ENCODE data around the gene PAQR4.

PAQR4 gene

GRCh38 chr16:2964475-2965336, 4.4 kb upstream of the PAQR4 start:
- DNase-seq (ENCODE audit: low spot score): no peak

GRCh38 chr16:2966043-2966807, 2.9 kb upstream of the PAQR4 start:
- DNase-seq (ENCODE audit: low spot score): no peak

GRCh38 chr16:2966808-2967191, 2.3 kb upstream of the PAQR4 start:
- no peak for DNase-seq (ENCODE audit: low spot score)

- DNase-seq (ENCODE audit: low spot score): no peak
Measured at GRCh38 chr16:2967211-2967631, 1.9 kb upstream of the PAQR4 start.

GRCh38 chr16:2967721-2968161, 1.4 kb upstream of the PAQR4 start:
- no peak for DNase-seq (ENCODE audit: low spot score)

GRCh38 chr16:2968368-2968737, 795 bp upstream of the PAQR4 start:
- no peak for DNase-seq (ENCODE audit: low spot score)

- peak; percentile 74 for DNase-seq (ENCODE audit: low spot score)
Measured at GRCh38 chr16:2969545-2970521, 685 bp downstream of the PAQR4 start.

- no peak for DNase-seq (ENCODE audit: low spot score)
Measured at GRCh38 chr16:2970563-2970962, 1.4 kb downstream of the PAQR4 start.

- no peak for DNase-seq (ENCODE audit: low spot score)
Measured at GRCh38 chr16:2971134-2971984, 2.2 kb downstream of the PAQR4 start.

- peak; percentile 46 for DNase-seq (ENCODE audit: low spot score)
Measured at GRCh38 chr16:2971985-2972784, 3.0 kb downstream of the PAQR4 start.

GRCh38 chr16:2973093-2973492, 3.9 kb downstream of the PAQR4 start:
- DNase-seq (ENCODE audit: low spot score): peak; percentile 40

GRCh38 chr16:2973605-2974318, 4.6 kb downstream of the PAQR4 start:
- DNase-seq (ENCODE audit: low spot score): no peak

- no peak for DNase-seq (ENCODE audit: low spot score)
Measured at GRCh38 chr16:2974319-2975056, 5.3 kb downstream of the PAQR4 start.

- no peak for DNase-seq (ENCODE audit: low spot score)
Measured at GRCh38 chr16:2975161-2975795, 6.1 kb downstream of the PAQR4 start.

GRCh38 chr16:2976201-2976600, 7.1 kb downstream of the PAQR4 start:
- DNase-seq (ENCODE audit: low spot score): peak; percentile 45

GRCh38 chr16:2976673-2977072, 7.5 kb downstream of the PAQR4 start:
- DNase-seq (ENCODE audit: low spot score): no peak

- peak; percentile 42 for DNase-seq (ENCODE audit: low spot score)
Measured at GRCh38 chr16:2977440-2977839, 8.3 kb downstream of the PAQR4 start.

GRCh38 chr16:2979669-2980226, 10.6 kb downstream of the PAQR4 start:
- no peak for DNase-seq (ENCODE audit: low spot score)

Data from Ammon's horn (tissue), 1 donor.